Measurements from ENCODE around the gene ABI3BP.

Gene ABI3BP

DNA sequence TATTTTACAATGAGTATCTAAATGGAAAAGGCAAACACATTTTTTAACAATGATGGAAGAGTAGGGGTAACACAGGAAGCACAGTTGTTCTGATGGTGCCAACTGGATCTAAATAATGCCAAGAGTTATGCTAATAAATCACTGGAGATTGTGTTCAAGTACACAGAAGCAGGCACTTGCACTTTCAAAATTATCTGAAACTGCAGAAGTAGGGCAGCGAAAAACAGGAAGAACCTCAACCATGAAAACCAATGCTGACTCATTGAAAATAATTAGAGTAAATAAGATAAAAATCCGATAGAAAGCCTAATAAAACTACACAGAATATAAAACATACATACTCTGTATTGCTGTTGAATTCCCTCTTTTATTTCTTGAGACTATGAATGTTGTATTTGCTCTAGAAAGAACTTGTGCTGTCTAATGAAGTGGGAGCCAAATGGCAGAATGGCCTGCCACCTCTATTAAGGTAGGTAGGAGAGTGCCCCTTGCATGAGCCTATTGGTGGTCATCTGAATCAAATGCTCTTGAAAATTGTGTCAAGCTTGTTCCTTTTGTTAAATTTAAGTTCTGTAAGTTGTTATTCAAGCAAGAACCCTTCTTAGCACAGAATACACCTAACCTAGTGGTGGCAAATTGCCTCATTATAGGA is 93.7 kb downstream of the ABI3BP start:
- no peak overlapping the region for H3K4me3 ChIP-seq (ENCODE audit: low read length)
- DNase-seq (ENCODE audit: low read depth, low spot score): no peak

DNA sequence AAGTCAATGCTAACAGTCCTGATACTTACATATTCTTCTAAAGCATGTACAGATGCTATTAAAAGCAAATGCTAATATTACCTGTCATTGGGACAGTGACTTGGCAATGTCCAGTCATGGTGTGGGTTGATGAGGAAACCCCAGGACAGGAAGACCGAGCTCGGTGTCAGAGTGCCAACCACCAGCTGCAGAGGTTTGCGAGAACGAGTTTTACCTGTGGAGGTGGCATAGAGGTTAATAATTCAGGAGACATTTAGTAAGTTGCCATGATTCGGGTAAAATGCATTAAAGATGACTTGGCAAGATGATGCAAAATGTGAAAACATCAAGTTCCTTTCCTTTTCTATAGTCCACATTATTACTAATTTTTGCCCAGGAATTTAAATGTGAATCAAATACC is 94.5 kb downstream of the ABI3BP start:
- H3K4me3 ChIP-seq (ENCODE audit: low read length): no peak overlapping the region
- no peak for DNase-seq (ENCODE audit: low read depth, low spot score)

GRCh38 chr3:100896994-100897393 is 96.2 kb downstream of the ABI3BP start:
- DNase-seq (ENCODE audit: low read depth, low spot score): no peak
- no peak overlapping the region for H3K4me3 ChIP-seq (ENCODE audit: low read length)

DNA sequence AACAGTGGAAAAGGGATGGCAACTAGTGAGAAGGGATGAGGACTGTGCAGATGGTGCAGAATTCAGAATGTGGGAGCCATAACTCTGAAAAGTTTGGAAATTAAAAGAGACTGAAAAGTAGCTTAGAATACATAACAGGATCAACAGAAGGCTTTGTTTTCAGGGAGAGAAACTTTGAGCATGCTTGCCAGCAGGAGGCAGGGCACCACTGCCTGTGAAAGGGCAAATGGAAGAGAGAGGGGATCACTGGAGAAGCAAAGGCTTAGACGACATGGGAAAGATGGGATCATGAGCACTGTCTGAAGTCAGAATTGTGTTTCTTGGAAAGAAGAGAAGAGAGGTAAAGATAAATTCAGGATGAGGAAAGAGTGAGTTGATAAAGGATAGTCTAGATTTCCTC is 99.6 kb downstream of the ABI3BP start:
- no peak overlapping the region for H3K4me3 ChIP-seq (ENCODE audit: low read length)
- DNase-seq (ENCODE audit: low read depth, low spot score): no peak

- no peak for DNase-seq (ENCODE audit: low read depth, low spot score)
- no peak overlapping the region for H3K4me3 ChIP-seq (ENCODE audit: low read length)
Observed at GRCh38 chr3:100893108-100893507, 100.1 kb downstream of the ABI3BP start.

DNA sequence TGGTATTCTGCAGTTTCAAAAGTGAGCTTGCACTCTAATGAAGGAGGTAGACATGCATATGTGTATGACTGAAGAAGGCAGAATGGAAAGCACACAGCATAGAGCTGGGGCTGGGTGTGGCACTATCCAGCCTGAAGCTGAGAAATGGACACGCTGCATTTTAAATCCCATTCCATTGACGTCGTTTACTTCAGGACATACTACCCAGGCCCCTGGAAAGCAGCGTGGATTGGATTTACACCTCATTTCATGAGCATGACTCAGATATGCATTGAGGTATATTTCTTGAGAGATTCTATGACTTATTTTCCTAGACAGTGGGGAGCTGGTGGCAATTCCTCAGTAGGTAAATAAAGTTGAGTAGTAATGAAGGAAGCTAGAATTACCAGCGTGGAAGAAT is 101.4 kb downstream of the ABI3BP start:
- DNase-seq (ENCODE audit: low read depth, low spot score): no peak
- H3K4me3 ChIP-seq (ENCODE audit: low read length): no peak overlapping the region

GRCh38 chr3:100891033-100891432 is 102.2 kb downstream of the ABI3BP start:
- no peak for DNase-seq (ENCODE audit: low read depth, low spot score)

DNA sequence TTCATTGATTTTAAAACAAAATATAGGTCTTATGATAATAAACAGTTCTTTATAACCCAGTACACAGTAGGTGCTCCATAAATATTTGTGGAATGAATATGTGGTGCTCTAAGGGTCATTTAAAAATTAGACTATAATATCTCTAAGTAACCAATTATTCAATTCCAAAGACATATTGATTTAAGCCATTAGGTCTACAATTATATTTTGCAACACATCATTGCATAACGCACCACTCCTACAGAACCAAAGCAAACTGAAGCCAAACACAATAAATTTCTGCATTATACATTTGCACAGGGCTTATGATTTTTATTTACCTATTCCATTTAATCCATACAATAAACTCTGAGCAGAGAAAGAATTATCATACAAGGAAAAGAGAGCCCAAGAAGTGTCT is 104.3 kb downstream of the ABI3BP start:
- DNase-seq (ENCODE audit: low read depth, low spot score): no peak

More at GRCh38 chr3:100891033-100891432, 102.2 kb downstream of the ABI3BP start:
- H3K4me3 ChIP-seq (ENCODE audit: low read length): no peak overlapping the region

GRCh38 chr3:100882571-100882984 is 110.6 kb downstream of the ABI3BP start:
- no peak overlapping the region for H3K4me3 ChIP-seq (ENCODE audit: low read length)
- no peak for DNase-seq (ENCODE audit: low read depth, low spot score)

More for the DNA sequence above, 104.3 kb downstream of the ABI3BP start:
- no peak overlapping the region for H3K4me3 ChIP-seq (ENCODE audit: low read length)

GRCh38 chr3:100880845-100881244 is 112.4 kb downstream of the ABI3BP start:
- DNase-seq (ENCODE audit: low read depth, low spot score): no peak
- H3K4me3 ChIP-seq (ENCODE audit: low read length): no peak overlapping the region

GRCh38 chr3:100880072-100880471 is 113.1 kb downstream of the ABI3BP start:
- no peak overlapping the region for H3K4me3 ChIP-seq (ENCODE audit: low read length)
- no peak for DNase-seq (ENCODE audit: low read depth, low spot score)

DNA sequence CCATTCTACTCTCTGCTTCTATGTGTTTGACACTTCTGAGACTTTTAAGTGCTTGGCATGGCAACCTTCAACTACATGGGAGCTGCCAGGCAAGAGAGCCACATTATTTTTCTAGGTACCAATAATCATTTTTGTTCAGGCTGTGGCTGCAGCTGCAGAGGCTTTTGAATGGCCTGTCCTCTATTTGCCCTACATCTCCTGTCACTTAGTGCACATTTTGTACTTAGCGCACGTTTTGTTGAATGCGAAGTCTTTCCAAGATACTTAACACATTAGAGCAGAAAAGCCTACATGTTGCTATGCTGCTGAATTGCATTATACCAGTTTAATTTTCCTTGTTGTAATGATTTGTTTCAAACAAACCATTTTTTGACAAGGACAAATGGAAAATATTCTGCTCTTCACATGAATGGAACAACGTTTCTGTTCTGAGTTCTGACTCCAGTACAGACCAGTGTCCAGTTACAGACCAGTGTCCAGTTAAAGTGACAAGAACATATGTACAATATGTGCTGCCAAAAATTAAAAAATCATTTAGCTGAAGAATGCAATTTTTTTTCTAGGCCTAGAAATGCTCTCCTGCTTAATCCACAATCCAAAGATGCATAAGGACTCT is 113.9 kb downstream of the ABI3BP start:
- no peak for DNase-seq (ENCODE audit: low read depth, low spot score)
- no peak overlapping the region for H3K4me3 ChIP-seq (ENCODE audit: low read length)

DNA sequence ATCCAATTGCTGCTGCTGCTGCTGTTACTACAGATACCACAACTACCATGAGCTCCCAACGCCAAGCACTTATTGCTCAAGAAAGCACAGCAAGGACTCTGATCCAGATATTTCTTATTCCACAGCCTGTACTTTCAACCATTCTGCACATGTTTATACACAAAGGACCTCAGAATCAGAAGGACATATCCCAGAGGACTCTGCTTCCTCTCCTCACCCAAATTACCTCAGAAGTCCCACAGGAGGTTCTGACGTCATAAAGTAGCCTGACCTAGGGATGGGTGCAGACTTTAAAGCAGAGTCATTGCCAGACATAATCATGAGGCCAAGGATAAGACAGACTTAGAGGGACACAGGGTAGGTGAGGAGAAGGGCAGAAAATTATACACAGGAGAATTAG is 115.9 kb downstream of the ABI3BP start:
- H3K4me3 ChIP-seq (ENCODE audit: low read length): no peak overlapping the region
- no peak for DNase-seq (ENCODE audit: low read depth, low spot score)

DNA sequence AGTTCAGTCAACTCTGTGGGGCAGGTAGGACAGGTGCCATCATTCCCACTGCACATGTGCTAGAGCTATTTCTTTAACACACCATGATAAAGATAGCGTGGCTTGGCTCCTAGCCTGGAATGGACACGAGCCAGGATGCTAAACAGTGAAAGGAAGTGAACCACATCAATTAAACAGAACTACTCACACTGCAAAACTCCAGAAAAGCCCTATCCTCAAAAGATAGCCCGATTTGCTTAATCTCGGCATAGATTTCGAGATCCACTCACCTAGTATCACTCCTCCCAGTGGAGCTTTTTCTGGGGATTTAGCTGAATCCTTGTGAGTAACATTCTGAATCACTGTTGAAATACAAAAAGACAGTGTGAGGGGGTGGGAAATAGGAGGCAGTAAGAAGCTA is 118.0 kb downstream of the ABI3BP start:
- no peak for DNase-seq (ENCODE audit: low read depth, low spot score)
- no peak overlapping the region for H3K4me3 ChIP-seq (ENCODE audit: low read length)

DNA sequence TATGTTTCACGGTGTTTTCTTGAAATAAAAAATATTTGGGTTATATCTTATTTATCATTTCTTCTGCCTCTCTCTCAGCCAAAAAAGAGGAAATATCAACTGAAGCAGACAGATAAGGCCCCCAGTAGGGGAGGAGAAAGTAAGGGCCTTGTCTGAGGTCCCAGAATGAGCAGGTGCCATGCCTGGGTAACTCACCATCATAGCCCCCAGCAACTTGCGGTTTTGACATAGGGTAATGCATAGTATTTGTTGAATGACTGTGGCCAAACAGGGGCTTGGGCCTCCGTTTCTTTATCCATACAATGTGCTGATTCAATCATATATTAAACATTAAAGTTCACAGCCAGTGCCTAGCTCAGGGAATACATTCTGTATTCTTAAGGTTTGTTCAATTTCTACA is 119.6 kb downstream of the ABI3BP start:
- no peak for DNase-seq (ENCODE audit: low read depth, low spot score)
- H3K4me3 ChIP-seq (ENCODE audit: low read length): no peak overlapping the region

DNA sequence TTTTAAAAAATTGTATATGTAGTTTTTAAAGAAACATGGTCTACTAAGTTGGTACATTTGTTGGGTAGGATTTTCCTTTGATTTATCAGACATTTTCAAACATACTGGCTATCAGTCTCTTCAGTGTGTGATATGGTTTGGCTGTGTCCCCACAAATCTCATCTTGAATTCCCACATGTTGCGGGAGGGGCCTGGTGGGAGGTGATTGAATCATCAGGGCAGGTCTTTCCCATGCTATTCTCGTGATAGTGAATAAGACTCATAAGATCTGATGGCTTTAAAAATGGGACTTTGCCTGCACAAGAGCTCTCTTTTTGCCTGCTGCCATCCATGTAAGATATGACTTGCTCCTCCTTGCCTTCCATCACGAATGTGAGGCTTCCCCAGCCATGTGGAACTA is 121.9 kb downstream of the ABI3BP start:
- H3K4me3 ChIP-seq (ENCODE audit: low read length): no peak overlapping the region
- DNase-seq (ENCODE audit: low read depth, low spot score): no peak

GRCh38 chr3:100869787-100870186 is 123.4 kb downstream of the ABI3BP start:
- DNase-seq (ENCODE audit: low read depth, low spot score): no peak
- H3K4me3 ChIP-seq (ENCODE audit: low read length): no peak overlapping the region

DNA sequence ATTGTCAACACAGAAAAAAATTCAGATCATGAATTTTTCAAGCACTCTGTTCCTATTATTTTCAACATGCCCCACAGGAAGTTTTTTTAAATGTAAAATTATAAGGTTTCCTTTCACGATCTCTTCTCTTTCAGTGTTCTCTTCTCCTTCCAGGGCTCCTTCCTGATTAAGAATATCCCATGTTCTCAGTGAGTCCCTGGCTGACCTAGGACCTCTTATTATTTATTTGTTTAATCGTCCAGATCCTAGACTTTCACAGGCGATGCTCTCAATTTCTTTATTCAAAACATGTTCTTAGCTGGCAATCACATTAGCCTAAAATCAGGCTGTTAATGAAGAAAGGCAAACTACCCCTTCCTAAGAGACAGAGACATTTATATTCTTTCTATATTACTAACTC is 124.3 kb downstream of the ABI3BP start:
- H3K4me3 ChIP-seq (ENCODE audit: low read length): no peak overlapping the region
- no peak for DNase-seq (ENCODE audit: low read depth, low spot score)

- no peak overlapping the region for H3K4me3 ChIP-seq (ENCODE audit: low read length)
- DNase-seq (ENCODE audit: low read depth, low spot score): no peak
Observed at GRCh38 chr3:100868096-100868495, 125.1 kb downstream of the ABI3BP start.

DNA sequence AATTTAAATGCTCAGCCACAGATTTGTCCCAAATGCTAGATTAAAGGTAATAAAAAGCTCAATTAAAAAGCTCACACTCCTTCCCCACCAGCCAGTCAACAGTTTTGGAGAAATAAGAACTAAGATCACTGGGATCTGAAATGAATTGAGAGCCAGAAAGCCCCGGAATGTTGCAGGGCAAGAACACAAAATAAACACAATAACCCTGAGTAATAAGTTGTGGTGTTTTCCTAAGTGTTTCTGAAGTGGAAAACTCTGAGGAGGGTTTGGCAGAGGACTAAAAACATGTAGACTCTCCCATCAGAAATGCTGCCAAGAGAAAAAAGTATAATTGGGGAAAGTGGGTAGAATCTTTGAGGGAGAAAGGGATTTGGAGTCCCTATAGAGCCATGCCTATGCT is 127.8 kb downstream of the ABI3BP start:
- no peak for DNase-seq (ENCODE audit: low read depth, low spot score)
- no peak overlapping the region for H3K4me3 ChIP-seq (ENCODE audit: low read length)

All from Jurkat, Clone E6-1 (cell line).